NB4 (cell line): ENCODE results near the gene TOM1L2.

Source experiments
- TF ChIP-seq, protein P1 (sequence below): IDR thresholded peaks from one replicate; pipeline ENCODE4 v1.5.1; 2012; ENCODE audit warnings: low read depth, low read length
- TF ChIP-seq, protein P2 (sequence below): IDR thresholded peaks from 2 replicates; pipeline ENCODE4 v1.6.1; 2011; ENCODE audit warnings: low read depth, low read length

DNA sequence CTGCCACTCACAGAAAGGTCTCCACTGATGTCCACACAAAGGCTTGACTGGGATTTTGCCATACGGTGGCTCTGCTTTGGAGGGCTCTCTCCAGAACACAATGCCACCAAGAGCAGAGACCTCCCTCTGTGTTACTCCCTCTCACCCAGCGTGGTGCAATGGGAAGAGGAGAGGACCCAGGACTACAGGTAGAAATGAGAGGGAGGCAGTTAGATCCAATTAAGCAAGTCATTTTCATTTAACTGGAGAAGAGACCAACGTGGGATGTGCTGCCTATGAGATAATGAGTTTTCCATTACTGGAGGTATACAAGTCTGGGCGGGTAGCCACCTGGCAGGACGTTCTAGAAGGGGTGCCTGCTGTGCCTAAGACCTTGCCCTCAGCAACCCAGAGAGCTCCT lies 34.2 kb downstream of the TOM1L2 start:
- TF ChIP-seq, protein P1, sequence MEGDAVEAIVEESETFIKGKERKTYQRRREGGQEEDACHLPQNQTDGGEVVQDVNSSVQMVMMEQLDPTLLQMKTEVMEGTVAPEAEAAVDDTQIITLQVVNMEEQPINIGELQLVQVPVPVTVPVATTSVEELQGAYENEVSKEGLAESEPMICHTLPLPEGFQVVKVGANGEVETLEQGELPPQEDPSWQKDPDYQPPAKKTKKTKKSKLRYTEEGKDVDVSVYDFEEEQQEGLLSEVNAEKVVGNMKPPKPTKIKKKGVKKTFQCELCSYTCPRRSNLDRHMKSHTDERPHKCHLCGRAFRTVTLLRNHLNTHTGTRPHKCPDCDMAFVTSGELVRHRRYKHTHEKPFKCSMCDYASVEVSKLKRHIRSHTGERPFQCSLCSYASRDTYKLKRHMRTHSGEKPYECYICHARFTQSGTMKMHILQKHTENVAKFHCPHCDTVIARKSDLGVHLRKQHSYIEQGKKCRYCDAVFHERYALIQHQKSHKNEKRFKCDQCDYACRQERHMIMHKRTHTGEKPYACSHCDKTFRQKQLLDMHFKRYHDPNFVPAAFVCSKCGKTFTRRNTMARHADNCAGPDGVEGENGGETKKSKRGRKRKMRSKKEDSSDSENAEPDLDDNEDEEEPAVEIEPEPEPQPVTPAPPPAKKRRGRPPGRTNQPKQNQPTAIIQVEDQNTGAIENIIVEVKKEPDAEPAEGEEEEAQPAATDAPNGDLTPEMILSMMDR: no peak
- TF ChIP-seq, protein P2, sequence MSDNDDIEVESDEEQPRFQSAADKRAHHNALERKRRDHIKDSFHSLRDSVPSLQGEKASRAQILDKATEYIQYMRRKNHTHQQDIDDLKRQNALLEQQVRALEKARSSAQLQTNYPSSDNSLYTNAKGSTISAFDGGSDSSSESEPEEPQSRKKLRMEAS: no peak
